Measurements from ENCODE around the gene CAMKK2.

The CAMKK2 gene

DNA sequence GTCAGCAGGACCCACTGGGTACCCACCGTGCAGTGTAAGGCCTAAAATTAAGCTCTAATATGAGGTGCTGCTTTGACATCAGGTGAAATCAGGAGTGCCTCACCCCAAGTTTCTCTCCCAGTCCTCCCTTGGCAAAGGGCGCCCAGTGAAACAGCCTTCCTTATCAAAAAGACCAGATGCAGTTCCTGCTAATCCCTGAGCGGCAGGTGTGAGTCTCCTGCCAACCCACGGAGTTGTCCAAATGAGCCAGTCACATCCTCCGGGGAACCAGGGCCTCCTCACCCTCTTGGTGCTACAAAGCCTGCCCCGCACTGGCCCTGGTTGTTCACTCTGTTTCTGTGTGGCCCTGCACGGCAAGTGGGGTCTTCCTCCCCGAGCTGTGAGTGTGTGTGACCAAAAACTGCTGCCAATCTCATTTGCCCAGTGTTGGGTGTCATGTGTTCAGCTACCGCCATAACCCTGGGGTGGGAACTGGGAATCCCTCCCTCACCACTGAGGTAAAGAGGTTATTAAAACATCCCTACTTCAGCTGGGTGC is 106.8 kb downstream of the CAMKK2 start:
- DNase-seq = no peak

GRCh38 chr12:121189131-121189530 is 107.4 kb downstream of the CAMKK2 start:
- DNase-seq = no peak

DNA sequence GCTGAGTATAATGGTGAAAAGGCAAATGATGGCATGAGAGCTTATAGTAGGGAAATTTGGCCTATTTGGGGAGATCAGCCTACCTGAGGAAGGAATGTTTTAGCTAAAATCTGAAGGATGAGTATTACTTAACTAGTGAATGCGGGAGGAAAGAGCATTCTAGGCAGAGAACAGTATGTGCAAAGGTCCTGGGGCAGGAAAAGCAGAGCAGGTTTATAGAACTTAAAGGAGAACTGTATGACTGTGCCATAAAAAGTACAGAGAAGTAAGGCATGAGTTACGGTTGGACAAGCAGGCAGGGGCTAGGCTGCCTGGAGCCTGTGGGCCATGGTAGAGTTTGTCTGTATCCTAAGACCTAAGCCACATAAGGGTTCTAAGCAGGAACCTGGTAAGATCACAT is 108.3 kb downstream of the CAMKK2 start:
- no peak for DNase-seq

Data from T-helper 1 cell (primary cell).